ENCODE data around the gene KIAA1217.

KIAA1217 gene

GRCh38 chr10:24526085-24526649 lies 317.2 kb downstream of the KIAA1217 start:
- Histone ChIP-seq H3K9me3 (ENCODE audit: insufficient read depth, low read depth, low read length) (peaks cover 4% of the 10 kb centered on the region), H3K18ac (ENCODE audit: low read length) (peak overlapping the region; percentile 33), H3K27me3 (ENCODE audit: insufficient read depth, low read length) (no peaks in the 10 kb centered on the region), H2BK120ac (ENCODE audit: insufficient read depth, low read length, poor library complexity) (no peak overlapping the region), H3K23ac (ENCODE audit: low read length) (no peak overlapping the region), H3K9ac (ENCODE audit: low read length) (no peak overlapping the region), H2AFZ (ENCODE audit: insufficient read depth, low read length, poor library complexity) (no peak overlapping the region), H3K4ac (ENCODE audit: low read depth, low read length) (no peak overlapping the region), H3K4me3 (ENCODE audit: low read depth, low read length) (no peak overlapping the region), H4K8ac (ENCODE audit: low read depth, low read length) (no peak overlapping the region), H4K12ac (ENCODE audit: low read depth, low read length) (no peak overlapping the region), H3K36me3 (ENCODE audit: control insufficient read depth in 1 of 2, insufficient read depth in 2 of 2, low read length in 2 of 2) (peaks cover 53 to 73% of the 10 kb centered on the region in 2 experiments), H3K27ac (ENCODE audit: low read depth, low read length) (no peak overlapping the region), H2AK5ac (ENCODE audit: low read length) (no peak overlapping the region), H3K4me2 (ENCODE audit: low read length) (no peak overlapping the region), H2BK5ac (ENCODE audit: low read depth, low read length, poor library complexity) (no peak overlapping the region), H3K79me2 (ENCODE audit: control insufficient read depth, insufficient read depth, low read length, poor library complexity) (no peaks in the 10 kb centered on the region), H3K4me1 (ENCODE audit: control insufficient read depth in 1 of 2, insufficient read depth in 2 of 2, low read length in 2 of 2) (no peaks in the 10 kb centered on the region), H3K14ac (ENCODE audit: low read length) (no peak overlapping the region), H2BK12ac (ENCODE audit: low read length) (no peak overlapping the region), H3K79me1 (ENCODE audit: low read length) (no peaks in the 10 kb centered on the region), H4K91ac (ENCODE audit: low read depth, low read length) (no peak overlapping the region)
- DNase-seq: no peak
- no CpG with 5 or more reads among the region's 13 CpGs for WGBS (ENCODE audit: extremely low coverage, insufficient coverage, insufficient read length)

- no peak overlapping the region for H2BK120ac ChIP-seq (ENCODE audit: insufficient read depth, low read length, poor library complexity)
- H3K4me1 ChIP-seq (ENCODE audit: control insufficient read depth in 1 of 2, insufficient read depth in 2 of 2, low read length in 2 of 2): no peaks in the 10 kb centered on the region
- no peak for DNase-seq
- no peak overlapping the region for H2BK12ac ChIP-seq (ENCODE audit: low read length)
- no peak overlapping the region for H4K91ac ChIP-seq (ENCODE audit: low read depth, low read length)
- no CpG with 5 or more reads among the region's 6 CpGs for WGBS (ENCODE audit: extremely low coverage, insufficient coverage, insufficient read length)
- no peak overlapping the region for H3K23ac ChIP-seq (ENCODE audit: low read length)
- peaks cover 47 to 72% of the 10 kb centered on the region in 2 experiments for H3K36me3 ChIP-seq (ENCODE audit: control insufficient read depth in 1 of 2, insufficient read depth in 2 of 2, low read length in 2 of 2)
- no peak overlapping the region for H2BK5ac ChIP-seq (ENCODE audit: low read depth, low read length, poor library complexity)
- no peak overlapping the region for H3K4me2 ChIP-seq (ENCODE audit: low read length)
- no peak overlapping the region for H3K27ac ChIP-seq (ENCODE audit: low read depth, low read length)
- H3K4ac ChIP-seq (ENCODE audit: low read depth, low read length): no peak overlapping the region
- H3K79me1 ChIP-seq (ENCODE audit: low read length): no peaks in the 10 kb centered on the region
- no peaks in the 10 kb centered on the region for H3K79me2 ChIP-seq (ENCODE audit: control insufficient read depth, insufficient read depth, low read length, poor library complexity)
- H3K18ac ChIP-seq (ENCODE audit: low read length): no peak overlapping the region
- no peak overlapping the region for H3K9ac ChIP-seq (ENCODE audit: low read length)
- H3K9me3 ChIP-seq (ENCODE audit: insufficient read depth, low read depth, low read length): peaks cover 1% of the 10 kb centered on the region
- H4K8ac ChIP-seq (ENCODE audit: low read depth, low read length): no peak overlapping the region
- H3K4me3 ChIP-seq (ENCODE audit: low read depth, low read length): no peak overlapping the region
- no peak overlapping the region for H4K12ac ChIP-seq (ENCODE audit: low read depth, low read length)
- H2AK5ac ChIP-seq (ENCODE audit: low read length): no peak overlapping the region
- no peaks in the 10 kb centered on the region for H3K27me3 ChIP-seq (ENCODE audit: insufficient read depth, low read length)
- H3K14ac ChIP-seq (ENCODE audit: low read length): no peak overlapping the region
- no peak overlapping the region for H2AFZ ChIP-seq (ENCODE audit: insufficient read depth, low read length, poor library complexity)
Observed at GRCh38 chr10:24528946-24529345, 320.0 kb downstream of the KIAA1217 start.

- Histone ChIP-seq H2AK5ac (ENCODE audit: low read length) (no peak overlapping the region), H4K12ac (ENCODE audit: low read depth, low read length) (no peak overlapping the region), H3K9ac (ENCODE audit: low read length) (no peak overlapping the region), H3K4me3 (ENCODE audit: low read depth, low read length) (no peak overlapping the region), H3K18ac (ENCODE audit: low read length) (no peak overlapping the region), H3K79me1 (ENCODE audit: low read length) (no peaks in the 10 kb centered on the region), H3K4me1 (ENCODE audit: control insufficient read depth in 1 of 2, insufficient read depth in 2 of 2, low read length in 2 of 2) (no peaks in the 10 kb centered on the region), H2AFZ (ENCODE audit: insufficient read depth, low read length, poor library complexity) (no peak overlapping the region), H4K8ac (ENCODE audit: low read depth, low read length) (no peak overlapping the region), H3K27me3 (ENCODE audit: insufficient read depth, low read length) (no peaks in the 10 kb centered on the region), H3K4me2 (ENCODE audit: low read length) (no peak overlapping the region), H4K91ac (ENCODE audit: low read depth, low read length) (no peak overlapping the region), H2BK120ac (ENCODE audit: insufficient read depth, low read length, poor library complexity) (no peak overlapping the region), H3K14ac (ENCODE audit: low read length) (no peak overlapping the region), H3K27ac (ENCODE audit: low read depth, low read length) (no peak overlapping the region), H3K79me2 (ENCODE audit: control insufficient read depth, insufficient read depth, low read length, poor library complexity) (no peaks in the 10 kb centered on the region), H2BK12ac (ENCODE audit: low read length) (no peak overlapping the region), H3K9me3 (ENCODE audit: insufficient read depth, low read depth, low read length) (no peaks in the 10 kb centered on the region), H3K36me3 (ENCODE audit: control insufficient read depth in 1 of 2, insufficient read depth in 2 of 2, low read length in 2 of 2) (peaks cover 42 to 71% of the 10 kb centered on the region in 2 experiments), H3K4ac (ENCODE audit: low read depth, low read length) (no peak overlapping the region), H2BK5ac (ENCODE audit: low read depth, low read length, poor library complexity) (no peak overlapping the region), H3K23ac (ENCODE audit: low read length) (no peak overlapping the region)
- DNase-seq: no peak
- WGBS (ENCODE audit: extremely low coverage, insufficient coverage, insufficient read length): no CpG with 5 or more reads among the region's 2 CpGs
Observed at GRCh38 chr10:24531439-24531838, 322.5 kb downstream of the KIAA1217 start.

DNA sequence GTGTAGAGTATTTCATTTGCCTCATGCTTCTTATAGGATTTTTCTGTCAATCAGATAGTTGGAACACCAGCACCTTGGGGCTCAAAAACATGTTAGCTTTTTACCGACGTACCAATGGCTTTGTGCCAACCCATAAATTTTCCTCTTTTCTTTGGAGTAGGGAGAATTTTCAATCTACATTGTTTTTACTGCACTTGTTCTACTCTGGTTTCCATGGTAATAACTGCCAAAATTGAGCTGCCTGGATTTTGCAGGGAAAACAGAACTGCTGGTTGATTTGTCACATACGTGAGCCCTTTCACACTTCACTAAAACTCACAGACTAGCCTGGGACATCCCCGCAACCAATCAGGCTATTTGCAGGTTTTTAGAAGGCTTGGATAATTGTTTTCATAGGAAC lies 325.0 kb downstream of the KIAA1217 start:
- no peak overlapping the region for H3K4me3 ChIP-seq (ENCODE audit: low read depth, low read length)
- no peak overlapping the region for H4K12ac ChIP-seq (ENCODE audit: low read depth, low read length)
- no peak overlapping the region for H4K91ac ChIP-seq (ENCODE audit: low read depth, low read length)
- no peak overlapping the region for H2AK5ac ChIP-seq (ENCODE audit: low read length)
- H3K18ac ChIP-seq (ENCODE audit: low read length): no peak overlapping the region
- H3K14ac ChIP-seq (ENCODE audit: low read length): no peak overlapping the region
- no peaks in the 10 kb centered on the region for H3K9me3 ChIP-seq (ENCODE audit: insufficient read depth, low read depth, low read length)
- H2BK5ac ChIP-seq (ENCODE audit: low read depth, low read length, poor library complexity): no peak overlapping the region
- no peak overlapping the region for H3K27ac ChIP-seq (ENCODE audit: low read depth, low read length)
- H2BK12ac ChIP-seq (ENCODE audit: low read length): no peak overlapping the region
- H4K8ac ChIP-seq (ENCODE audit: low read depth, low read length): no peak overlapping the region
- H3K79me2 ChIP-seq (ENCODE audit: control insufficient read depth, insufficient read depth, low read length, poor library complexity): no peaks in the 10 kb centered on the region
- no peak for DNase-seq
- no peak overlapping the region for H3K23ac ChIP-seq (ENCODE audit: low read length)
- WGBS (ENCODE audit: extremely low coverage, insufficient coverage, insufficient read length): no CpG with 5 or more reads among the region's 4 CpGs
- H2BK120ac ChIP-seq (ENCODE audit: insufficient read depth, low read length, poor library complexity): no peak overlapping the region
- H3K4ac ChIP-seq (ENCODE audit: low read depth, low read length): no peak overlapping the region
- H3K27me3 ChIP-seq (ENCODE audit: insufficient read depth, low read length): no peaks in the 10 kb centered on the region
- peaks cover 51 to 71% of the 10 kb centered on the region in 2 experiments for H3K36me3 ChIP-seq (ENCODE audit: control insufficient read depth in 1 of 2, insufficient read depth in 2 of 2, low read length in 2 of 2)
- no peak overlapping the region for H3K9ac ChIP-seq (ENCODE audit: low read length)
- no peaks in the 10 kb centered on the region for H3K79me1 ChIP-seq (ENCODE audit: low read length)
- H3K4me2 ChIP-seq (ENCODE audit: low read length): no peak overlapping the region
- no peaks in the 10 kb centered on the region for H3K4me1 ChIP-seq (ENCODE audit: control insufficient read depth in 1 of 2, insufficient read depth in 2 of 2, low read length in 2 of 2)
- no peak overlapping the region for H2AFZ ChIP-seq (ENCODE audit: insufficient read depth, low read length, poor library complexity)
